ENCODE data around the gene MMP1.
"Not testable (repeated sequence)": the region's sequence is repeated elsewhere in the genome, so short reads cannot be mapped to it uniquely, and the experiment has no call there.

Gene MMP1

GRCh38 chr11:102760344-102761035 lies 37.5 kb downstream of the MMP1 start:
- DNase-seq (ENCODE audit: low spot score) = no peak

- DNase-seq (ENCODE audit: low spot score) = no peak
Observed at GRCh38 chr11:102757823-102758549, 40.0 kb downstream of the MMP1 start.

GRCh38 chr11:102753267-102753666 lies 44.7 kb downstream of the MMP1 start:
- no peak for DNase-seq (ENCODE audit: low spot score)

- no peak for DNase-seq (ENCODE audit: low spot score)
Observed at GRCh38 chr11:102751673-102752072, 46.3 kb downstream of the MMP1 start.

- no peak for DNase-seq (ENCODE audit: low spot score)
Observed at GRCh38 chr11:102749101-102749722, 48.7 kb downstream of the MMP1 start.

- DNase-seq (ENCODE audit: low spot score) = not testable (repeated sequence)
Observed at GRCh38 chr11:102746746-102747578, 51.0 kb downstream of the MMP1 start.
